ENCODE measurements around the gene TUBE1. TPM values are rescaled to one million over a fixed set of nuclear protein-coding genes. Genes with fewer than 3 reads are reported as not detected.

The TUBE1 gene
- 10 to 100 TPM; 17.1 to 34.8 TPM for total RNA-seq

GRCh38 chr6:112087136-112087911, at the start of gene TUBE1, which contains the start of gene FAM229B:
TUBE1 (minus strand) TSS chr6:112087482; CDS start chr6:112087434, 48 bp downstream.
FAM229B (plus strand) TSS chr6:112087591; CDS start chr6:112099284, 11,693 bp downstream.
- 0% methylated on average over 34 to 60 of the region's 60 CpGs for WGBS, 2 donors
- no peaks in the 10 kb centered on the region for H3K9me3 ChIP-seq
- peak within 1 kb of the TSS; percentile 67 to 81 for H3K4me3 ChIP-seq
- H3K27ac ChIP-seq, result peak within 1 kb of the TSS; percentile 52 to 87 (median 82)
- TF ChIP-seq CTCF (IDR thresholded peaks at IDR 0.05) (peak in 4 of 7 experiments; percentile 13 to 24 (median 13)), POLR2A (IDR thresholded peaks at IDR 0.05) (peak; percentile 65 to 90 (median 86))
- peaks cover 0 to 3% of the 10 kb centered on the region in 2 donors for H3K36me3 ChIP-seq (replicated peaks in 1 of 2; ENCODE audit: insufficient read depth in 1 of 2, low read depth in 2 of 2)
- ATAC-seq, result peak; percentile 99
- H3K27me3 ChIP-seq, result no peaks in the 10 kb centered on the region
- peaks cover 9% of the 10 kb centered on the region for H3K4me1 ChIP-seq
- intact Hi-C loops (cut with DNase I), result no loop called here
- peak; percentile 90 to 97 (median 94) for DNase-seq

- intact Hi-C loops (cut with DNase I), result no loop called here
- Histone ChIP-seq H3K9me3 (no peaks in the 10 kb centered on the region), H3K4me1 (no peaks in the 10 kb centered on the region), H3K27me3 (no peaks in the 10 kb centered on the region), H3K27ac (no peak overlapping the region), H3K4me3 (no peak overlapping the region), H3K36me3 (replicated peaks in 1 of 2; ENCODE audit: insufficient read depth in 1 of 2, low read depth in 2 of 2) (no peaks in the 10 kb centered on the region)
- DNase-seq (no peak), ATAC-seq (no peak)
- TF ChIP-seq POLR2A (IDR thresholded peaks at IDR 0.05), result no peak
- TF ChIP-seq CTCF (IDR thresholded peaks at IDR 0.05), result no peak
- 60 to 61% methylated on average over 3 of the region's 3 CpGs for WGBS, 2 donors
Measured at GRCh38 chr6:112130878-112131277, 43.6 kb upstream of the TUBE1 start.

GRCh38 chr6:112128208-112128607, 40.9 kb upstream of the TUBE1 start:
- Histone ChIP-seq H3K36me3 (replicated peaks in 1 of 2; ENCODE audit: insufficient read depth in 1 of 2, low read depth in 2 of 2) (no peaks in the 10 kb centered on the region), H3K4me3 (no peak overlapping the region), H3K27me3 (no peaks in the 10 kb centered on the region), H3K4me1 (no peaks in the 10 kb centered on the region), H3K9me3 (no peaks in the 10 kb centered on the region), H3K27ac (no peak overlapping the region)
- intact Hi-C loops (cut with DNase I), result no loop called here
- DNase-seq, result no peak
- ATAC-seq, result no peak
- TF ChIP-seq POLR2A (IDR thresholded peaks at IDR 0.05), result no peak
- TF ChIP-seq CTCF (IDR thresholded peaks at IDR 0.05), result no peak
- 46 to 61% methylated on average over 5 of the region's 5 CpGs for WGBS, 2 donors

GRCh38 chr6:112123982-112124381, 36.7 kb upstream of the TUBE1 start:
- 92 to 93% methylated on average over 1 of the region's 1 CpG for WGBS, 2 donors
- H3K36me3 ChIP-seq (replicated peaks in 1 of 2; ENCODE audit: insufficient read depth in 1 of 2, low read depth in 2 of 2), result no peaks in the 10 kb centered on the region
- ATAC-seq, result no peak

More at GRCh38 chr6:112123982-112124381, 36.7 kb upstream of the TUBE1 start:
- Histone ChIP-seq H3K27ac (no peak overlapping the region), H3K27me3 (no peaks in the 10 kb centered on the region), H3K4me1 (no peaks in the 10 kb centered on the region), H3K9me3 (no peaks in the 10 kb centered on the region), H3K4me3 (no peak overlapping the region)
- intact Hi-C loops (cut with DNase I), result no loop called here
- DNase-seq, result no peak
- no peak for TF ChIP-seq CTCF (IDR thresholded peaks at IDR 0.05)
- TF ChIP-seq POLR2A (IDR thresholded peaks at IDR 0.05), result no peak

Measured in body of pancreas (tissue), 4 donors.